Loucy (cell line): ENCODE results near the gene SPDEF.

Experiments
- CTCF ChIP-seq: fragments of 200-600 bp; sonication (generic); conservative IDR thresholded peaks from 2 replicates; pipeline ENCODE4 v1.5.1; 2014; ENCODE audit warnings: mild to moderate bottlenecking, antibody characterized with exemption, low read length
- EZH2phosphoT487 ChIP-seq: fragments of 200-600 bp; IDR thresholded peaks from 2 replicates; pipeline ENCODE4 v1.6.1; 2018; ENCODE audit warnings: antibody characterized with exemption, mild to moderate bottlenecking, moderate library complexity, borderline replicate concordance

- TF ChIP-seq CTCF: no peak
- TF ChIP-seq EZH2phosphoT487: no peak
These were observed 36.3 kb upstream of the SPDEF start for GRCh38 chr6:34592208-34592952.
